GM18505 (cell line): ENCODE results near the gene ACACB.
"Not testable (repeated sequence)": the region's sequence is repeated elsewhere in the genome, so short reads cannot be mapped to it uniquely, and the experiment has no call there.

Source experiments
- ATAC-seq: cut with Tn5 transposase; IDR thresholded peaks from one replicate; pipeline ENCODE4 v1.9.1; 2021; ENCODE audit not compliant: unreplicated experiment
- POLR2A ChIP-seq: IDR thresholded peaks from 4 replicates; pipeline ENCODE4 v1.6.1; 2011; ENCODE audit warnings: borderline replicate concordance; ENCODE audit not compliant: insufficient read depth, insufficient read length; ENCODE audit errors: extremely low read depth

The ACACB gene

GRCh38 chr12:109137055-109137454, 20.7 kb downstream of the ACACB start:
- no peak for ATAC-seq
- TF ChIP-seq POLR2A = no peak

- ATAC-seq = no peak
- no peak for TF ChIP-seq POLR2A
Observed at GRCh38 chr12:109139360-109139759, 23.0 kb downstream of the ACACB start.

- no peak for TF ChIP-seq POLR2A
Observed at GRCh38 chr12:109139791-109140190, 23.4 kb downstream of the ACACB start.

GRCh38 chr12:109140560-109140959, 24.2 kb downstream of the ACACB start:
- no peak for ATAC-seq
- TF ChIP-seq POLR2A = no peak

More at GRCh38 chr12:109139791-109140190, 23.4 kb downstream of the ACACB start:
- ATAC-seq = no peak

- ATAC-seq = no peak
- TF ChIP-seq POLR2A = no peak
Observed at GRCh38 chr12:109144224-109144623, 27.8 kb downstream of the ACACB start.

- not testable (repeated sequence) for ATAC-seq
Observed at GRCh38 chr12:109147126-109147525, 30.7 kb downstream of the ACACB start.

GRCh38 chr12:109147954-109148353, 31.6 kb downstream of the ACACB start:
- TF ChIP-seq POLR2A = no peak
- ATAC-seq = no peak

GRCh38 chr12:109150124-109150640, 33.8 kb downstream of the ACACB start:
- TF ChIP-seq POLR2A = no peak
- ATAC-seq = no peak

- no peak for TF ChIP-seq POLR2A
Observed at GRCh38 chr12:109151457-109151856, 35.1 kb downstream of the ACACB start.

GRCh38 chr12:109153821-109154441, 37.5 kb downstream of the ACACB start:
- no peak for ATAC-seq
- TF ChIP-seq POLR2A = no peak

More at GRCh38 chr12:109151457-109151856, 35.1 kb downstream of the ACACB start:
- ATAC-seq = no peak

GRCh38 chr12:109154451-109155438, 38.4 kb downstream of the ACACB start:
- peak; percentile 73 for ATAC-seq
- TF ChIP-seq POLR2A = no peak

GRCh38 chr12:109156036-109156435, 39.6 kb downstream of the ACACB start:
- ATAC-seq = no peak
- TF ChIP-seq POLR2A = no peak

GRCh38 chr12:109156586-109156985, 40.2 kb downstream of the ACACB start:
- no peak for ATAC-seq
- TF ChIP-seq POLR2A = no peak

- no peak for TF ChIP-seq POLR2A
- ATAC-seq = no peak
Observed at GRCh38 chr12:109157986-109158385, 41.6 kb downstream of the ACACB start.
